Activated CD4-positive, alpha-beta T cell treated with anti-CD3 and anti-CD28 coated beads for 1 hour (primary cell): Measurements from ENCODE around the gene PRR23B.

Source experiments
- DNase-seq: peaks from one replicate; pipeline ENCODE4 v3.0.0-alpha.2; 2020

The PRR23B gene

GRCh38 chr3:138972941-138973340, 47.8 kb downstream of the PRR23B start:
- DNase-seq = no peak

GRCh38 chr3:138971766-138972320, 48.9 kb downstream of the PRR23B start:
- DNase-seq = no peak
